GM11168 (cell line): Measurements from ENCODE around the gene OR2M3.
"Not testable (repeated sequence)": the region's sequence is repeated elsewhere in the genome, so short reads cannot be mapped to it uniquely, and the experiment has no call there.

Experiments used
- in situ Hi-C: fragments of 300-500 bp; cut with MboI; formaldehyde crosslinking; loops from one replicate; pipeline ENCODE4 v1.12.0; 2022; ENCODE audit warnings: low sequenced_read_pairs; ENCODE audit not compliant: unreplicated experiment

The OR2M3 gene, protein sequence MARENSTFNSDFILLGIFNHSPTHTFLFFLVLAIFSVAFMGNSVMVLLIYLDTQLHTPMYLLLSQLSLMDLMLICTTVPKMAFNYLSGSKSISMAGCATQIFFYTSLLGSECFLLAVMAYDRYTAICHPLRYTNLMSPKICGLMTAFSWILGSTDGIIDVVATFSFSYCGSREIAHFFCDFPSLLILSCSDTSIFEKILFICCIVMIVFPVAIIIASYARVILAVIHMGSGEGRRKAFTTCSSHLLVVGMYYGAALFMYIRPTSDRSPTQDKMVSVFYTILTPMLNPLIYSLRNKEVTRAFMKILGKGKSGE

DNA sequence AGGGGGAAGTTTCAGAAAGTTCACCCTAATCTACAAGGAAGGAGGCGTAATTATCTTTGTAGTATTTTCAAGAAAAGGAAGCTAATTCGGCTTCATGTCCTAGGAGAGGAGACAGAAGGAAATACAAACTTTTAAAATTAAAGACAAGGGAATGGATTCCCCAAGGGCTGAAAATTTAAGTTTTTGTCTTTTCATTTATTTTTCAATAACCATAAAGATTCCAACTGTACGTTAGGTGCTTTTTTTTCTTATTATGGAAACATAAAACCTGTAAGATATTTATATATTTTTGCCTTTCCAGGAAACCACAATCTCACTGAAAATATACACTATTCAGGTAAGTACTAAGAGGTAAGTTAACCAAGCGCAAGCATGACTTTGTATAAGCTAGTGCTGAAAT lies at the start of gene OR2M3:
Gene OR2M3, plus strand, starts transcription at position 301 of the 400 bp plus-strand sequence. CDS start 5,803 bp downstream, outside the sequence.
- in situ Hi-C loops, result no loop called here

DNA sequence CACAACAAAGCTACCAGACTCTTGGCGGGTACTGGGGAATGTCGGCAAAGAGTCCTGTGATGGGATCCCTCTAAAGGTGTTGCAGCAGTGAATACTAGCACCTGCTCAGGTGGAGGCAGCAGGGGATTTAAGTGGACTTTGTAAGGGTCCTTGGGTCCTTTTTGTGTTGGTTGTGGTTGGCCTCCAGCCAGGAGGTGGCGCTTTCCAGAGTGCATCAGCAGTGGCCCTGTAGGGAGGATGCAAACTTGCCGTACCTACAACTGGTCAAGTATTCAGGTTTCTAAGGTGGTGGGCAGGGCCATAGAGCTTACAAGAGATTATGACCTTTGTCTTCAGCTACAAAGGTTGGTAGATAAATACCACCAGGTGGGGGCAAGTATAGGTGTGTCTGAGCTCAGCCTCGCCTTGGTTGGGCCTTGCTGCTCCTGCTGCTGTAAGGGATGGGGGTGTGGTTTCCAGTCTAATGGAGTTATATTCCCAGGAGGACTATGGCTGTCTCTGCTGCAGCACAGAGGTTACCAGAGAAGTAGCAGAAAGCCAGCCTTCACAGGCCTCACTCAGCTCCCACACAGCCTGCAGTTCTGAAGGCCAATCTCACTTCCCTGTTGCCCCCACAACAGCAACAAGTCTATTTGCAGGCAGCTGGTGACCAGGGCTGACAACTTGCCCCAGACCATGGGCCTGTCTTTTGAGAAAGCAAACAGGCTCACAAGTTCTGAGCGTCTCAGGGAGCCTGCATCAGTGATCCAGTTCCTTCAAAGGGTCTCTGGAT lies 44.8 kb upstream of the OR2M3 start:
- in situ Hi-C loops, result no loop called here

DNA sequence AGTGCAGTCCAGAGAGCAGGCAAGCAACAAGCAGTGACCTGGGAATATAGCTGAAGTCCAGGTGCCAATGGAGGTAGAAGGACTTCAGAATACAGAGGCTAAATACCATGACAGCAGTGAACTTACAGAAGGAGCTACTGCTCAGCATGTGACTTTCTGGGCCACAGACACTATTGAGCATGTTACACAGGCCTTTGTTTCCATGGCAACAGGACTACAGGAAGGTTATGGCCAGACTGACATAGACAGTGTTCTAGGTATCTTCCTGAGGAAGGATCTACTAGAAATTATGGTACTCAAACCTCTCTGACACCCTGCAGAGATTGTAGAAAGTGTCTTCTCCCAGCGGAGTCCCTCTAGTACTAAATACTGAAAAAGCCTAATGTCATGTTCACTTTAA lies 41.1 kb upstream of the OR2M3 start:
- in situ Hi-C loops, result no loop called here

DNA sequence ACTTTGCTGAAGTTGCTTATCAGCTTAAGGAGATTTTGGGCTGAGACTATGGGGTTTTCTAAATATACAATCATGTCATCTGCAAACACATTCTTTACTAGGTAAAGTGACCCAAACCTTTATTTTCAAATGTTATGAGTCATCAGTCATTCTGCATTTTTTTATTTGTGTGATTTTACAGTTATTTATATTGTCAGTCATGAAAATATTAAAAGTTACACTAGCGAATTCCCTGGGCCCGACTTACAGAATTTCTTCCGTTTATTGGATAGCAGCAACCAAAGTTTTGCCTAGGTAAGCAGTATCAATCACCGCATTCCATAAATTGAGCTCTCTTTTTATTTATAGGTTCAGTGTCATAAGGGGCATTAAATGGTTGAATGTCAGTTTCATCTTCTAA lies 38.3 kb upstream of the OR2M3 start:
- in situ Hi-C loops, result no loop called here

DNA sequence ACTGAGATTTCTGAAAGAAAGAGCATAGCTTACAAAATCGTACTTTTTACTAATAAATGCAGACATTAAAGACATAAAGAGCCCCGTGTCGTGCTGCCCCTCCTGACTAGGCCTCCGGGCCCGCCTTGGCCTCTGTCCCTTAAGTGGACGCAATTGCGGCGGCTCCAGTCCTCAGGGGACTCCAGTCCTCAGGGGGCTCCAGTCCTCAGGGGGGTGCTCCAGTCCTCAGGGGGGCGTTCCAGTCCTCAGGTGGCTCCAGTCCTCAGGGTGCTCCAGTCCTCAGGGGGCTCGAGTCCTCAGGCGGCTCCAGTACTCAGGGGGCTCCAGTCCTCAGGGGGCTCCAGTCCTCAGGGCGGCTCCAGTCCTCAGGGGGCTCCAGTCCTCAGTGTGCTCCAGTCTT lies 33.0 kb upstream of the OR2M3 start:
- in situ Hi-C loops, result no loop called here

DNA sequence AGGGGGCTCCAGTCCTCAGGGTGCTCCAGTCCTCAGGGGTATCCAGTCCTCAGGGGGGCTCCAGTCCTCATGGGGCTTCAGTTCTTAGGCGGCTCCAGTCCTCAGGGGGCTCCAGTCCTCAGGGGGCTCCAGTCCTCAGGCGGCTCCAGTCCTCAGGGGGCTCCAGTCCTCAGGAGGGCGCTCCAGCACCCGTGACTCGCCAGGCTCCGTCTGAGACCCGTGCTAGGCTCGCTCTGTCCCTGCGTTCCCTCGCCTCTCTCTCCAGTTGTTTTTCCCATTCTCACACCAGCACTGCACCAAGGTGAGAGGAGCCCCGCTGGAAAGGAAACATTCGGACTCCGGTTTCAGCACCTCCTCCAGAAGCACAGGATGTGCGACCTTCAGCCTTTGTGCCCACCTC lies 31.9 kb upstream of the OR2M3 start:
- in situ Hi-C loops, result no loop called here

DNA sequence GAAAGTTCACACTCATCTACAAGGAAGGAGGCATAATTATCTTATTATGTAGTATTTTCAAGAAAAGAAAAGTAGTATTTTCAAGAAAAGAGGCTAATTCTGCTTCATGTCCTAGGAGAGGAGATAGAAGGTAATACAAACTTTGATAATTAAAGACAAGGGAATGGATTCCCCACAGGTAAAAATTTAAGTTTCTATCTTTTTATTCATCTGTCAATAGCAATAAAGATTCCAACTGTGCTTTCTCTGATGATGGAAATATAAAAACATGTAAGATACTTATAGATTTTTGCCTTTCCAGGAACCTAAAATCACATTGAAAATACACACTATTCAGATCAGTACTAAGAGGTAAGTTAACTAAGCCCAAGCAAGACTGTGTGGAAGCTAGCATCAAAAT lies 22.5 kb upstream of the OR2M3 start, which contains the start of gene OR2M2:
Gene OR2M2, plus strand, starts transcription at position 301 of the 400 bp plus-strand sequence. CDS start 5,165 bp downstream, outside the sequence.
- in situ Hi-C loops, result no loop called here

DNA sequence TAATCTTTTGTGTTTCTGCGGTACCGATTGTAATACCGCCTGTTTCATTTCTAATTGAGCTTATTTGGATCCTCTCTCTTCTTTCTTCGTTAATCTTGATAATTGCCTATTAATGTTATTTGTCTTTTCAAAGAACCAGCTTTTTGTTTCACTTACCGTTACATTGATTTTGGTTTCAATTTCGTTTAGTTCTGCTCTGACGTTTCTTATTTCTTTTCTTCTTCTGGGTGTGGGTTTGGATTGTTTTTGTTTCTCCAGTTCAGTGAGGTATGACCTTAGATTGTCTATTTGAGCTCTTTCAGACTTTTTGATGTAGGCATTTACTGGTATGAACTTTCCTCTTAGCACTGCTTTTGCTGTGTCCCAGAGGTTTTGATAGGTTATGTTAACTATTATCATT lies 13.1 kb upstream of the OR2M3 start:
- in situ Hi-C loops, result no loop called here

DNA sequence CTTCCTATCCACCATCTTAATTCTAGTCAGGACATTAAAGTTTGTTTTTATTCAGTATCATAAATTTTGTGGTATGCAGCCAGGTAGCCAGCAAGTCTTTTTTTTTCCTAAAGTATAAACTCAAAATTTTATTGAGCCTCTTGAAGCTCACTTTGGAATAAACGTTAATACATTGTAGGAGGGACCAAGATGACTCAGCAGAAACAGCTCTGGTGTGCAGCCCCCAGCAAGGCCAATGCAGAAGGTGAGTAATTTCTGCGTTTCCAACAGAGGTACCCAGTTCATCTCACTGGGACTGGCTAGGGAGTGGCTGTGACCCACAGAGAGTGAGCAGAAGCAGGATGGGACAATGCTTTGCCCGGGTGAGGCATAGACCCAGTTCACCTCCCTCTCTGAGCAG lies 9.7 kb upstream of the OR2M3 start:
- in situ Hi-C loops, result no loop called here

DNA sequence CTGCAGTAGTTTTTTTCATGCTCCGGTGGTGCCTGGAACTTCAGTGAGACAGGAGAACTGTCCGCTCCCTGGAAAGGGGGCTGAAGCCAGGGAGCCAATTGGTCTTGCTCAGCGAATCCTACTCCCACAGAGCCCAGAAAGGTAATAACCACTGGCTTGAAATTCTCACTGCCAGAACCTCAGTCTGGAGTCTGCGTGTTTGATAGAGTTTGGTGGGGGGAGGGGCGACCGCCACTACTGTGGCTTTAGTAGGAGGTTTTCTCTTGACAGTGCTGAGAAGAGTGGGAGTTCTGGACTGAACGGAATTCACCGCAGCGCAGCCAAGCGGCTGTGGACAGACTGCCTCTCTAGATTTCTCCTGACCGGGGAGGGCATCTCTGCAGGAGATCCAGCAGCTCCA lies 8.0 kb upstream of the OR2M3 start:
- in situ Hi-C loops, result no loop called here

DNA sequence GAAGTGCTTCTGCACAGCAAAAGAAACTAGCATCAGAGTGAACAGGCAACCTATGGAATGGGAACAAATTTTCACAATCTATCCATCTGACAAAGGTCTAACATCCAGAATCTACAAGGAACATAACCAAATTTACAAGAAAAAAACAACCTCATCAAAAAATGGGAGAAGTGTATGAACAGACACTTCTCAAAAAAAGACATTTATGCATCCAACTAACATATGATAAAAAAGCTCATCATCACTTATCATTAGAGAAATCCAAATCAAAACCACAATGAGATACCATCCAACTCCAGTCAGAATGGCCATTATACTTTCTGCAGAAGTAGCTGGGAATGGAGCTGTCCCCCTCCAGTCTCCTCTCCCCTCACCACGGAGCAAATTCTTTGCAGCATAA lies 2.9 kb upstream of the OR2M3 start:
- in situ Hi-C loops, result no loop called here

DNA sequence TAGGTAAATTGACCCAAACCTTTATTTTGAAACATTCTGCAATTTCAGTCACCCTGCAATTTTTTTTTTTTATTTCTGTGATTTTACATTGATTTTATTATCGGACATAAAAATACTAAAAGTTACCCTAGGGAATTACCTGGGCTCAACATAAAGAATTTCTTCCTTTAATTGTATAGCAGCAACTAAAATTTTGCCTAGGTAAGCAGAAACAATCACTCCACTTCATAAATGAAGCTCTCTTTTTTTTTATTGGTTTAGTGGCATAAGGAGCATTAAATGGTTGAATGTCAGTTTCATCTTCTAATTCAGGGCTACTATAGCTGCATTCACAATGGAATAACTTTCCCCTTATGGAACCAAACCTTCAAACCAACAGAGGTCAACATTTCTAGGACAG lies 18.8 kb downstream of the OR2M3 start:
- in situ Hi-C loops, result no loop called here

DNA sequence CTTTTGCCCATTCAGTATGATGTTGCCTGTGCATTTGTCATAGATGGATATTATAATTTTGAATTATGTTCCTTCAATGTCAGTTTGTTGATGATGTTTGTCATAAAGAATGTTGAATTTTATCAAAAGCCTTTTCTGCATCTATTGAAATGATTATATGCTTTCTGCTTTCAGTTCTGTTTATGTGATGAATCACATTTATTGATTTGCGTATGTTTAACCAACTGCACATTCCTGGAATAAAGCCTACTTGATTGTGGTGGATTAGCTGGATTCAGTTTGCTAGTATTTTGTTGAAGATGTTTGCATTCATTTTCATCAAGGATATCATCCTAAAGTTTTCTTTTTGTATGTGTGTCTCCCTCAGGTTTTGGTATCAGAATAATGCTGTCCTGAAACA lies 28.5 kb downstream of the OR2M3 start:
- in situ Hi-C loops, result no loop called here

DNA sequence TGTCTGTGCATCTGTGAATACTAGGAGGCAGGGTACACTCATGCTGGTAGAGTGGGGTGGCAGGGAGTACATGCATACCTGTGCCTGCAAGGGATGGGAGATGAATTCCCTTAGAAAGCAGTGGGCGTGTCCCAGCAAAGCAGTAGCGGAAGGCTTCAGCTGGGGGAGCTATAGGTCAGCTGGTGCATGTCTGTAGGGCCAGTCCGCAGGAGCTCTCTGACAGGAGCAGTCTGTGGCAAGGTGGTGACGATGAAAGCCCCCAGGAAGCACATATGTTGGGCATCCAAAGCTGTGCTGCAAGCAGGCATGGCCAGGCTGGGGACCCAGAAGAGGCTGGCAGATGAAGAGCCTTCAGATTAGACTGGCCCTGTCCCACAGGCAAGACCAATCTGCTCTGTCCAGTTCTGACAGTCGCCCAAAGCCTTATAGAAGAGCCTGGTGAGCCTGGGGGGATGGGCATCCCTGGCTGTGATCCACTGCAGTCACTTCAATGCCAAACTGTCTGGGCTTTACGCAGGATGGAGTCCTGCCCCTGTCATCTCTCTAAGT lies 32.4 kb downstream of the OR2M3 start:
- in situ Hi-C loops, result no loop called here

DNA sequence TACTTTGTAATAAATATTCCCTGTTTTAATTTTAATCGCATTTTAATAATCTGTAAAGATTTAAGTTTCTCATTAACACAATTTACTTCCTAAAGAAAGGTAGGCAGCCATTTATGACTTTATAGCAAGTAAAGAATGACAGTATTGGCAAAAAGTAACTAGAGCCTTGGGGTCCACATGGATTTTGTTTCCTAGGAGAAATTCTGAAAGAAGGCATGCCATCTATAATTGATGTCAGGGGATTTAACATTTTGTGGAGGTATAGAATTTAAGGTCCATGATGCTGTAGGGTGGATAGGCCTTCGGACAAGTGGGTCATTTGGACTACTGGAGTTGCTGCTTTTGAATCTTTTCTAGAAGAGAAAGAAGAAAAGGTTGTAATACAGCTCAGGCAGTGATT lies 34.1 kb downstream of the OR2M3 start, which contains the start of gene OR2M4:
Gene OR2M4, plus strand, starts transcription at position 301 of the 400 bp plus-strand sequence. CDS start 7,512 bp downstream, outside the sequence.
- in situ Hi-C loops, result no loop called here

DNA sequence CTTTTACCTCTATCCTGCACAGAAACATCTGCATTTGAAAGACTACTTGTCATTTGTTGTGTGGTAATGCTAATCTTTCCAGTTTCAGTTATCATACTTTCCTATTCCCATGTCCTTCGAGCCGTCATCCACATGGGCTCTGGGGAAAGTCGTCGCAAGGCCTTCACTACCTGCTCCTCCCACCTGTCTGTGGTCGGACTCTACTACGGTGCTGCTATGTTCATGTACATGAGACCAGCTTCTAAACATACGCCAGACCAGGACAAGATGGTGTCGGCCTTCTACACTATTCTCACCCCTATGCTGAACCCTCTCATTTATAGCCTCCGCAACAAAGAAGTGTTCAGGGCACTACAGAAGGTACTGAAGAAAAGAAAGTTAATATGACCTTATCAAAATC lies 42.4 kb downstream of the OR2M3 start:
- in situ Hi-C loops, result no loop called here

DNA sequence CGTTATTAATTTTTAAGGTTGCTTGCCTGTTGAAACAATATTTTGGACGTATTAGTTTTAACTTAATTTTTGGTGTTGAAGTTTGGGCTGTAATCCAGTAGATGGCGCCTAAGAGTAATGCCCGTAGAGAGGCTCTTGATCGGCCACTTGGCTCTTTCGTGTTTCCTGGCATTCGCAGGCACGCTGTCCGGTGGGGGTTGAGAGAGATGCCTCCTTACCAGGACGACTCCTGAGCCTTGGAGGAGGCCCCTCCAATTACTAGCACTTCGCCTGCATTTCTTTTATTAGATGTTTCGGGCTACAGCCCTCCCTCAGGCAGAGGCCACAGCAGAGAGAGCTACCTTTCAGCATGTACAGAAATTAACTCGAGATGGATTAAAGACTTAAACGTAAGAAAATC lies 46.1 kb downstream of the OR2M3 start:
- in situ Hi-C loops, result no loop called here

DNA sequence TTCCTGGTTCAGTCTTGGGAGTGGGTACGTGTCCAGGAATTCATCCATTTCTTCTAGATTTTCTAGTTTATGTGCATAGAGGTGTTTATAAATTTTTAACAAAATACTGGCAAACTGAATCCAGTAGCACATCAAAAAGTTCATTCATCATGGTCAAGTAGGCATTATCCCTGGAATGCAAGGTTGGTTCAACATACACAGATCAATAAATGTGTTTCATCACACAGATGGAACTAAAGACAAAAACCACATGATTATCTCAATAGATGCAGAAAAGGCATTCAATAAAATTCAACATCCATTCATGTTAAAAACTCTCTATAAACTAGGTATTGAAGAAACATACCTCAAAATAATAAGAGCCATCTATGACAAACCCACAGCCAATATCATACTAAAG lies 62.2 kb downstream of the OR2M3 start:
- in situ Hi-C loops, result not testable (repeated sequence)
